HG03175 (cell line): ENCODE measurements around the gene LPIN1.

Experiments used
- ATAC-seq: cut with Tn5 transposase; IDR thresholded peaks from one replicate; pipeline ENCODE4 v1.9.1; 2021; ENCODE audit warnings: mild to moderate bottlenecking, moderate library complexity; ENCODE audit not compliant: unreplicated experiment

LPIN1 gene

GRCh38 chr2:11861044-11861443 lies 114.6 kb downstream of the LPIN1 start:
- no peak for ATAC-seq

DNA sequence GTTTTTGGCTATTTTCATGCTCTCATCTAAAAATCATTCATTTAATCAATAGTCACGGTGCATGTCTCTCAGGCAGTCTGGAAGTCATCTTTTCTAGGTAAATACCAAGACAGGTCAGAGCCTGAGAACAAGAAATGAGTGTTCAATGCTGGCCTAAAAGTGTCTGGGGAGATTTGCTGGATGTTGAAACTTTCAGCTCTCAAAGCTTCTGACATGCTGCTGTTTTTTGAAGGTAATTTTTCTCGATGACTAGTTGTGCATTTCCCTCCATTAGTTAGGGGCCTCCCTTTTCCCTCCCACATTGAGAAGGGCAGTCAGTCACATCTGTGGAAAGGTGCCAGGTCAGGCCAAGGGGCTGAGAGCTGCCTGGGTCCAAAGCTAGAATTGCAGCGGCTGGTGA lies 115.6 kb downstream of the LPIN1 start:
- no peak for ATAC-seq

GRCh38 chr2:11863103-11863502 lies 116.7 kb downstream of the LPIN1 start:
- ATAC-seq = peak; percentile 49

GRCh38 chr2:11863513-11864328 lies 117.3 kb downstream of the LPIN1 start:
- peak; percentile 53 for ATAC-seq

DNA sequence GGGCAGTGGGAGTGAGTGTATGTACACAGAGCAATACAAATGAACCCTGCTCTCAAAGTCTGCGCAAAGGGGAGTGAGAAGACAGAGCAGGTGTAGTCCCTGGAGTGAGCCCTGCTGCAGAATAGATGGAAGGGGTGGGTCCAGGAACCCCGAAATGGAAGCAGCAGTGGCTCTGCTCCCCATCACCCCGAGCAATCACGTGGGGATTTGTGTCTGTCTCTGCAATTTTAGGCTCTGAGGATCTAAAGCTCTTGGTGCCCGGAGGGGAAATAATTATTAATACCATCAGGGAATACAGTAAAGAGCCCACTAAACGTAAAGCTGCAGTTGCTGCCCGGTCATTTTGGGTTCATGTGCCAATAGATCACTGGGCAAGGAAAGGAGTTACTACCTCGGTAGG lies 118.3 kb downstream of the LPIN1 start:
- no peak for ATAC-seq

DNA sequence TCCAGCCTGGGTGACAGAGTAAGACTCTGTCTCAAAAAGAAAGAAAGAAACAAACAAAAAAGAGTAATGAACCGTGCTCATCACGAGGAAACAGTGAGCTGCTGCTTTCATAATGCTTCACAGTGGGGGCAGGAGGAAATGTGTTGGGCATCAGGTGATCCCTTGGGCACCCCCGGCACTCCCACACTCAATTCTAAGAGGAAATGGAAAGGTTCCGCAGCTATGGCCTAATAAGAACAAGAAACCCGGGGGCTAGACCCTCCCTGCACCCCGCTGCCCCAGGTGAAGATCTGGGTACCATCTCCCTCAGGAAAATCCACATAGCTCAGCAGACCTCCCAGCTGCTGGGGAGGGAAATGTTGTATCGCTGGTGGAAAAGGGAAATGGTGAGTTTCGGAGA lies 118.9 kb downstream of the LPIN1 start:
- ATAC-seq = no peak

DNA sequence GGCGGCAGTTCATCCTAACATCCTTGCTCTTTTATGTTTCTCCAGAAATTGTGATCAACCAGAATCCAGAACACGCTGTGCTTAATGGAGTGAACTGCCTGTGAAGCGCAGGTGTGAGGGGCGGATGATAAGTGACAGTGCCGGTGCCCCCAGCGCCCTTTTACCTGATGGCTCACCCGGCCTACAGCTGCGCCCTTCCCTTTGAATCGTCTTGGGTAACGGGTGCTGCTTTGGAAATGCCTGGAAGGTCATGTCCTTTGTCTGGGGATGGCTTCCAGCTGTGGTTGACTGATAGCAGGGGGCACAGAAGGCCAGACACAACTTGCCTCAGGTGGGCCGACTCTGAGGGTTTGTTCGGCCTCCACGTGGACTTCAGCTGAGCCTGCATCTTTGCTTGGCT lies 119.4 kb downstream of the LPIN1 start:
- no peak for ATAC-seq

- ATAC-seq = no peak
Observed at GRCh38 chr2:11866358-11867335, 120.2 kb downstream of the LPIN1 start.

DNA sequence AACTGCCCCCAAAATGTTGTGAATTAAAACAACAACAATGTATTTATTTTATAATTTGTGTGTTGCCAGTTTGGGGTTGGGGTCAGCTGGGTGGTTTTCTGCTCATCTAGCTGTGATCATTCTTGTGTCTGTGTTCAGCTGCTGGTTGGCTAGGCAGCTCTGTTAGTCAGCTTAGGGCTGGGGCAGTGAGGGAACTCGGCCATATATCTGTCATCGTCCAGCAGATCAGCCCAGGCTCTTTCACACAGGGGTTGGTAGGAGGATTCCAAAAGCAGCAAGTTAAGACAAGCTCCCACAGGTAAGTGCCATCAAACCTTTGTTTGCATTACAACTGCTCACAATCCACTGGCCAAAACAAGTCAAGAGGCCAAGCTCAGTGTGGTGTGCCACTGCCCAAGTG lies 121.5 kb downstream of the LPIN1 start:
- no peak for ATAC-seq

DNA sequence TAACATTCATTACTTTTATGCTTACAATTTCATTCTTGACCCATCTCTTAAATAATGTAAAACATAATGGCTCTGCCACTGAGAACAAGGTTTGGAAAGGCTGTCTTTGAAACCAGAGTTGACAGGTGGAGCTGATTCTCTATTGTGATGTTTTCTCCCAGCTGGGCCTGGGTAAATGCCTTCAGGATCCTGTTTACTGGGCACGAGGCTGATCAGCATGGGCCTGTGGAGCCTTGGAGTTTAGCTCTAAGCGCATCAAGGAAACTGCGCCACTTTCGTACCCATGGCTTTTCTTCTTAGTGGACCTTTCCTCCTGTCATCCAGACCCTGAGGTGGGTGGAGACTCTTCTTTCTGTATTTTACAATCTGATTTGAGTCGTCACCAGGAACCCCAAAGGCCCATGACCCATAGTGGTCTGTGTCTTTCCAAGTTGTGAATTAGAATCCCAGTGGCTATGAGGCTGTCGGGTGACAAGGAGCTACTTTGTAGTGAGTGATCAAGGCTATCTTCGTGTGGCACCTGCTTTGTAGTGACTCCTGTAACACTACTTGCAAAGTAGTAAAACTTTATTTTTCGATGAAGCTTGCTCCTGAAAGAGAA lies 123.1 kb downstream of the LPIN1 start:
- ATAC-seq = no peak

DNA sequence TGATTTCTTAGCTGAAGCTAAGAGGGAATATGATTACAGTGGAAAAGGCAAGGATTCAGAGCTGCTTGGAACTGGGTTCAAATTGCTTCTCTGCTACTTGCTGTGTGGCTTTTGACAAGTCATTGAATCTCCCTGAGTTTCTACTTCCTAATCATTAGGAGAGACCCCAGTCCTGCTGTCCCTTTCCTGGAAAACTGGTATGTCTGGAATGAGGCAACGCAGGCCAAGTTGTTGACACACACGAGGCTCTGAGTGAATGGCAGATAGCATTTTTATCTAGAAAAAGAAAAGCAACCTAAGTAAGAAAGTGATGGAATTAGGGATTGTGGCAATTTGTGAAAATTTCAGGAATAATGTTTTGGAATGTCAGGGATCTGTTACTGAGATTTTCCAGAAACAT lies 123.6 kb downstream of the LPIN1 start:
- no peak for ATAC-seq

DNA sequence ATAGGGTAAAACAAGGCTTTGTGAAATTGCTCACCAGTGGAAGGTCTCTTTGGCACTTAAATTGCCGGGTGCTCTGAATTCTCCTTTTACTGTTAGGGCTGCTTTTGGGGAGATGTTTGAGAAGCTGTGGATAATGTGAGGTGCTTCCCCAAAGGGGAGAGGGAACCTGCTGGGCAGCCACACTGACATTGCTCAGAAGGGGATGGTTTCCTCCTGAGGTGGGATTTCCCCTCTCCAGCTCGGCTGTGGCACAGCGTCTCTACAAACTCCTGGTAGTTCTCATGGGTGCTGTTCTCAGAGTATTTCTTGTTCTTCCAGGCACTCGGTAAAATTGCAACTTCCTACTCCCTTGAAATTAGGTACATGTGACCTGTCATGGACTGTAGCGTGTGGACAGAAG lies 124.2 kb downstream of the LPIN1 start:
- ATAC-seq = no peak

DNA sequence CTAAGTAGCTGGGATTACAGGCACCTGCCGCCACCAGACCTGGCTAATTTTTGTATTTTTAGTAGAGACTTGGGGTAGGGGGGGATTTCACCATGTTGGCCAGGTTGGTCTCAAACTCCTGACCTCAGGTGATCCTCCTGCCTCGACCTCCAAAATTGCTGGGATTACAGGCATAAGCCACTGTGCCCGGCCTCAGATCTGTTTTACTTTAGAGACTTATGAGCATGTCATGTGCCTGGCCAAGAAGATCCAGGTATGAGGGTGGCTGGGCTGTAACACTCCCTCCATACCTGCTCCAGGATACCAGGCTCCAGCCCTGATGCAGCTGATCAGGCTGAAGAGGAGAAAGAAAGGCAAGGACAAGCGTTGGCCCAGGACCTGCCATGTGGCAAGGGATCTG lies 125.0 kb downstream of the LPIN1 start:
- ATAC-seq = no peak

DNA sequence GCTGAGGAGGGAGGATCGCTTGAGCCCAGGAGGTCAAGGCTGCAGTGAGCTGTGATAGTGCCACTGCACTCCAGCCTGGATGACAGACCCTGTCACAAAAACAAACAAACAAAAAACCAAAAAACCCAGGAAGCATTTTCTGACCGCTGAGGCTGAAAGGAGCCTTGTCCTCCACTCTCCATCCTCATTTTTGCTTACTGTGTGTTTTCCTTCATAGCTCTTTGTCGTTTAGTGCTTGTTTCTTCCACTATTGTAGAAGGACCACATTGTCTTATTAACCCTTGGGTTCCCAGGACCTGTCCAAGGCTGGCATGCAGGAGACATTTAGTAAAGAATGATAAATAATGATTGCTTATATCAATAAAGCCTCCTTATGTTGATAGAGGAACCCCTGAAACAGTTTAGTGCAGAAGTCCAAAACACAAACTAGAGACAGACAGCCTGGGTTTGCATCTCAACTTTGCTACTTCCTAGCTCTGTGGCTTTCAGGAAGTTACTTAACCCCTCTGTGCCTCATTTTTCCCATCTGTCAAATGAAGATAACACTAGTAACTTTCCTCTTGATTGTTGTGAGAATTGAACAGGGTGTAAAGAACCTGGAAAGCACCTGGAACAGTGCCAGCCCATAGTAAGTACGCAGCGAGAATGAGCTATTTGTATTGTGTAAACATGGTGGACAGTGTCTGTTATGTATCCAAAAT lies 126.0 kb downstream of the LPIN1 start:
- no peak for ATAC-seq

- ATAC-seq = no peak
Observed at GRCh38 chr2:11872948-11873269, 126.5 kb downstream of the LPIN1 start.

- ATAC-seq = no peak
Observed at GRCh38 chr2:11873356-11874154, 127.1 kb downstream of the LPIN1 start.

DNA sequence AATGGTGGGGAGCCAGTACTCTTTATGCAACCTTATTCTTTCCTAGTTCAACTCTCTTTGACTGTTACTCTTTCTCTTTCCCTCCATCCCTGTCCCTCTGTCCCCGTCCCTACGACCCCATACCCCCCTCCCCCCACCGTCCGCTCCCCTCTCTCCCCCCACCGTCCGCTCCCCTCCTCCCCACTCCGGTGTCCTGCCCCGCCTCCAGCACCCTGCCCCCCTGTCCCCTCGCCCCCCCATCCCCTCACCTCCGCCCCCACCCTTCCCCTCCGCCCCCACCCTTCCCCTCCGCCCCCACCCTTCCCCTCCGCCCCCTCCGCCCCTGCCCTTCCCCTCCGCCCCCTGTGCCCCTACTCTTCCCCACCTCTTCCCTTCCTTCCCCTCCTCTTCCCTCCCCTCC lies 128.4 kb downstream of the LPIN1 start:
- no peak for ATAC-seq

DNA sequence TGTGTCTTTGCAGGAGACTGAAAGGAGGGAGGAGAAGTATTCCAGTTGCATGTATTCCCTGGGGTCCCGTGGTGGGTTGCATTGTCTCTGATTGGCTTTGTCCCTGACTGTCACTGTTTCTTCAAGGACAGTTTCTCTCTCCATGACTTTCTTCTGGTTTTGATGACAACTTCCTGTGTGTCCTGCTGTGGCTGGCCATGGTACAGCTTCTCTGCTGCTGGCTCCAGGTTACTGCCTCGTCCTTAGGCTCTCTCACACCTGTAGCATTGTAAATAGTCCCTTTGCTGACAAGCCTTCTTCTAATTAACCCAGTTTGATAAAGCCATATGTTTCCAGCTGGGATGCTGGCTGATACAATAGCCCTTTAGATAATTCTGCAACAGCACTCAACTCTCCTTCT lies 129.0 kb downstream of the LPIN1 start:
- ATAC-seq = no peak

DNA sequence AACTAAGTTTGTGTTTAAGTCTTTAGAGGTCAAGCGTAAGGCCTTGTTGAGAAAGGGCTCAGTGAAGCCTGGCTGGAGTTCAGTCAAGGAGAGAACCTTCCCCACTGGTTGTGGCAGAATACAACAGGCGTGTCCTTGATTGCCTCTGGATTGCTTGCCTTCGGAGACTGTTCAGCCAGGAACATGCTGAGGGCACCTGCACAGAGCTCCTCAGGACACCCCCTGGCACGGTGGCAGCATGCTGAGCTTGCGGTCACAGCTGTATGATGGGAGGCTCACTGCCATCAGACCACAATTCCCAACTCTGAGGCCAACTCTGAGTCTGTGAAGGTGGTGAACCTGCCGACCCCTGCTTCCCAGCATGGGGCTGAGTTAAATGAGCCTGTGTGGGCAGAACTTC lies 130.0 kb downstream of the LPIN1 start:
- no peak for ATAC-seq

DNA sequence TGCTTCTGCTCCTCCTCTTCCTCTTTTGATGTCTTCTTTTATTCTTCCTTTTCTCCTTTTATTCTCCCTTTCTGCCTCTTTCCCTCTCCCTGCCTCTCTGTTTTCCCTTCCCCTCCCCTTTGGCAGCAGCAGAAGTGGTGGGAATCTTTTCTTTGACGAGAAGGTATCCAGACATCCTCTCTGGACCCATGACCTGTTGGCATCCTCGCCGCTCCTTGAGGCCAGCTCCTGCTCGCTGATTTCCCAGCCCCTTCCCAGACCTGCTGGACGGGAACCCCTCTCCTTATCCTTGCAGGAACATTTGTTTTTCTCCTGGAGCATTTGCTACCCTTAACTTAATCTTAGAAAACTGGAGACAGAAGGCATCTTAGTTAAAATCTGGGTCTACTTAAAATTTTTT lies 130.5 kb downstream of the LPIN1 start:
- ATAC-seq = no peak
